Measurements from ENCODE around the gene EFNA5. TPM values are rescaled to one million over a fixed set of nuclear protein-coding genes. Genes with fewer than 3 reads are reported as not detected.

The EFNA5 gene
- total and polyA plus RNA-seq, 2 of the 8 experiments (the other 6 are each of a cell fraction or from before 2014, with no cell fraction given), result 9.6 to 21.8 TPM

DNA sequence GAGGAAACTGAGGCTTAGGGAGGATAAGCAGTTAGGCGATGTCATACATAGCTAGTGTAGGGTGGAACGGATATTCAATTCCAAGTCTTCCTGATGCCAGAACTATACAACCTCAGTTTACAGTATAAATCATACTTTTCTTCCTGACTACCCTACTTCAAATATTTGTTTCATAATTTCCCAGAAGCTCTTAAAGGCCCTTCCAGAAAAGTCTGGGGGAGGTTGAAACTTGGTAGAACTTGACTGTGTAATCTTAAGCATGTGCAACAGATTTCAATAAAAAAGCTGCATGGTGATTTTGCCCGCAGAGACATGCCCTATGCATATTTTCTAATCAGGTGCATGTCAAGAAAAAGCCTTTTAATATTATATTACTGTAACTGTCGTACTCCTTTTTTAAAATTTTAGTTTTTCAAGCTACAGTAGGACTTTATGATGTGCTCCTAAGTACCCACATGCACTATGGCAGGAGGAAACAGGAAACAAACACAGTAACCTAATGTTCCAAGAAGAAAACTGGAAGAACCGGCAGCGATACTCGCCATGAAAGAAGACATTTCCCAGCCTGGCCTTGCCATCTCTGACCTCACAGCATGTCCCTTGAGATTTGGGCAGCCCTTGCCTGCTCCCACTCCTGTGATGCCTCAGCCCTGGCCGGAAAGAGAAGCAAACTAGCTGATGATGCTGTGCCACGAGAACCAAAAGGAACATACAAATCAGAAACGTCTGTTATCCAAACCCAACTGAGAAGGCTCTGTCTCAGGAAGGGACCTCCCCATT is 266.0 kb downstream of the EFNA5 start:
- no peak overlapping the region for H3K23ac ChIP-seq (ENCODE audit: insufficient read length)
- no peaks in the 10 kb centered on the region for H3K9me3 ChIP-seq (ENCODE audit: insufficient read depth in 2 of 2, low read depth in 1 of 2, low read length in 1 of 2)
- no peak overlapping the region for H3K9ac ChIP-seq (replicated peaks in 1 of 4; ENCODE audit: extremely low read depth in 1 of 4, low read depth in 3 of 4, low read length in 3 of 4)
- H2BK15ac ChIP-seq (ENCODE audit: low read length), result 0 out of 2 replicates have a peak overlapping the region, but pooled peaks have one; percentile 22
- H2BK20ac ChIP-seq (ENCODE audit: low read length), result no peak overlapping the region
- WGBS, 2 experiments (ENCODE audit: extremely low coverage in 1 of 2, insufficient coverage in 1 of 2, insufficient read length in 1 of 2, insufficient replicate concordance in 2 of 2, low coverage in 1 of 2, low lambda C conversion rate in 2 of 2, missing lambda C conversion rate in 1 of 2), result 82% methylated on average over 10 of the region's 10 CpGs; no CpG with 5 or more reads in 1 of the 2 experiments
- H3K27me3 ChIP-seq (replicated peaks in 1 of 4; ENCODE audit: control insufficient read depth in 3 of 4, extremely low read depth in 1 of 4, insufficient read depth in 3 of 4, low read length in 3 of 4), result no peaks in the 10 kb centered on the region; a peak in 1 of 7 replicates
- no peak overlapping the region for H2BK120ac ChIP-seq (replicated peaks; ENCODE audit: low read depth, low read length)
- no peak overlapping the region for H2AK5ac ChIP-seq (ENCODE audit: low read depth, low read length)
- no peak overlapping the region for H4K91ac ChIP-seq (replicated peaks; ENCODE audit: insufficient read length, low read length)
- H3K79me1 ChIP-seq (ENCODE audit: low read depth, low read length), result no peaks in the 10 kb centered on the region
- peaks cover 2 to 32% (median 14%) of the 10 kb centered on the region in 4 experiments; a peak in 6 of 7 replicates for H3K4me1 ChIP-seq (replicated peaks in 1 of 4; ENCODE audit: control insufficient read depth in 3 of 4, insufficient read depth in 4 of 4, low read length in 3 of 4)
- H3K18ac ChIP-seq (ENCODE audit: extremely low read depth, low read length), result peak overlapping the region; percentile 73; the same call in 1 of the 2 replicates
- H3K36me3 ChIP-seq (ENCODE audit: control insufficient read depth in 2 of 4, insufficient read depth in 4 of 4, low read length in 3 of 4), result no peaks in the 10 kb centered on the region
- TF ChIP-seq YY1 (IDR thresholded peaks at IDR 0.05; ENCODE audit: low read depth, low read length) (no peak), SP4 (IDR thresholded peaks at IDR 0.05; ENCODE audit: low read length) (no peak), SIRT6 (IDR thresholded peaks at IDR 0.05; ENCODE audit: low read length) (no peak), TBP (IDR thresholded peaks at IDR 0.05; ENCODE audit: low read depth, low read length) (no peak), CEBPB (IDR thresholded peaks at IDR 0.05; ENCODE audit: low read depth, low read length) (no peak), CTBP2 (IDR thresholded peaks at IDR 0.05; ENCODE audit: borderline replicate concordance, insufficient read depth, insufficient read length, low read length) (no peak), GABPA (IDR thresholded peaks at IDR 0.05; ENCODE audit: borderline replicate concordance, insufficient read depth, low read length) (no peak), POLR2AphosphoS5 (IDR thresholded peaks at IDR 0.05; ENCODE audit: low read depth, low read length) (no peak), HDAC6 (IDR thresholded peaks at IDR 0.05; ENCODE audit: low read depth, low read length) (no peak), EZH2 (IDR thresholded peaks at IDR 0.05; ENCODE audit: low read depth, low read length, severe bottlenecking) (no peak)
- TF ChIP-seq, protein P1, sequence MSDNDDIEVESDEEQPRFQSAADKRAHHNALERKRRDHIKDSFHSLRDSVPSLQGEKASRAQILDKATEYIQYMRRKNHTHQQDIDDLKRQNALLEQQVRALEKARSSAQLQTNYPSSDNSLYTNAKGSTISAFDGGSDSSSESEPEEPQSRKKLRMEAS (IDR thresholded peaks at IDR 0.05), result no peak
- H3K79me2 ChIP-seq (ENCODE audit: control insufficient read depth in 1 of 2, insufficient read depth in 2 of 2, low read length in 2 of 2), result no peaks in the 10 kb centered on the region
- no peak overlapping the region for H2BK5ac ChIP-seq (ENCODE audit: low read depth, low read length)
- no peak overlapping the region for H3K4ac ChIP-seq (replicated peaks; ENCODE audit: insufficient read length, low read depth, low read length)
- FAIRE-seq (peak; percentile 28), DNase-seq (ENCODE audit: low read depth in 1 of 2, low spot score in 2 of 2) (no peak)
- no peaks in the 10 kb centered on the region for H3K23me2 ChIP-seq (ENCODE audit: low read depth, low read length)
- no peak overlapping the region for H4K8ac ChIP-seq (ENCODE audit: extremely low read depth, insufficient read depth, low read length)
- no peaks in the 10 kb centered on the region for H4K20me1 ChIP-seq (replicated peaks in 1 of 2; ENCODE audit: control insufficient read depth in 1 of 2, insufficient read depth in 2 of 2, low read length in 2 of 2)
- H4K5ac ChIP-seq (ENCODE audit: insufficient read length, low read depth, low read length), result no peak overlapping the region
- no peak overlapping the region for H3K4me3 ChIP-seq (ENCODE audit: extremely low read depth in 1 of 4, insufficient read depth in 2 of 4, low read depth in 3 of 4, low read length in 4 of 4)
- no peak overlapping the region for H3K56ac ChIP-seq (replicated peaks; ENCODE audit: insufficient read length, low read depth, low read length)
- H3K14ac ChIP-seq (ENCODE audit: insufficient read length), result no peak overlapping the region
- H3K27ac ChIP-seq (ENCODE audit: low read depth, low read length), result no peak overlapping the region
- ChIA-PET POLR2A (ENCODE audit: partially characterized antibody) (interaction anchor here (1.5 kb wide), 1 partner anchor 13 kb away, joined by 3 read pairs; no protein-coding TSS in a partner anchor), CTCF (ENCODE audit: partially characterized antibody) (interaction anchor here (0.9 to 1.3 kb wide), 3 partner anchors 15 to 63 kb away, joined by 3 read pairs; no protein-coding TSS in a partner anchor)
- H3K4me2 ChIP-seq (ENCODE audit: insufficient read depth in 1 of 2, low read depth in 2 of 2, low read length in 2 of 2), result no peak overlapping the region
- no peak overlapping the region for H2AFZ ChIP-seq (ENCODE audit: low read length)
- H2BK12ac ChIP-seq (ENCODE audit: low read depth, low read length), result peak overlapping the region; percentile 77; the same call in 1 of the 2 replicates

All from H1 (cell line).